Sigmoid colon (tissue), 4 donors: ENCODE results near the gene PTF1A.

Source experiments
- CTCF ChIP-seq, 4 experiments: fragments of 450-650 bp in 3 of 4; fragments of 200-600 bp in 1 of 4; IDR thresholded peaks; one replicate each; pipeline ENCODE4 v1.5.1; 2016 to 2019; ENCODE audit warnings: antibody characterized with exemption in 4 of 4, mild to moderate bottlenecking in 3 of 4, moderate library complexity in 2 of 4
- EP300 ChIP-seq, 4 donors: sonication (generic); formaldehyde crosslinking; IDR thresholded peaks; one replicate each; pipeline ENCODE4 v1.6.1; 2017; ENCODE audit warnings: antibody characterized with exemption in 4 of 4
- POLR2A ChIP-seq, 2 donors: fragments of 450-650 bp; IDR thresholded peaks; one replicate each; pipeline ENCODE4 v1.6.1; 2016; ENCODE audit warnings: antibody characterized with exemption in 2 of 2, mild to moderate bottlenecking in 2 of 2, moderate library complexity in 2 of 2
- POLR2AphosphoS5 ChIP-seq, 4 donors: sonication (generic); formaldehyde crosslinking; IDR thresholded peaks; one replicate each; pipeline ENCODE4 v1.6.1; 2017; ENCODE audit warnings: antibody characterized with exemption in 4 of 4

- TF ChIP-seq CTCF (IDR thresholded peaks at IDR 0.05) (no peak), EP300 (IDR thresholded peaks at IDR 0.05) (no peak), POLR2A (IDR thresholded peaks at IDR 0.05) (no peak), POLR2AphosphoS5 (IDR thresholded peaks at IDR 0.05) (no peak)
These were observed 5.3 kb downstream of the PTF1A start for GRCh38 chr10:23197416-23197861.
